T-helper 2 cell treated with Interferon-gamma antibody and Interleukin-4, amounts not matched to agents 100 ng/mL and 5 ng/mL, for 36 hours (primary cell): ENCODE results near the gene RBMX2. TPM values are rescaled to one million over a fixed set of nuclear protein-coding genes. Genes with fewer than 3 reads are reported as not detected.
"Not testable (repeated sequence)": the region's sequence is repeated elsewhere in the genome, so short reads cannot be mapped to it uniquely, and the experiment has no call there.

Experiments used
- intact Hi-C: fragments of 100-400 bp; cut with micrococcal nuclease; formaldehyde crosslinking; loops from one replicate; pipeline ENCODE4 v1.15.1; 2023
- total RNA-seq: library from RNA; stranded (reverse); gene quantifications from 2 replicates; pipeline ENCODE4 v1.2.3, GENCODE V29; 2022

The RBMX2 gene
- total RNA-seq: 22.6 and 23.5 TPM in 2 replicates

GRCh38 chrX:130401415-130402207, at the start of gene RBMX2:
Gene RBMX2 (plus strand): TSS chrX:130401987. CDS start chrX:130402033, 46 bp downstream.
- intact Hi-C loops: loop anchor here (1.0 to 5.0 kb wide), 4 partner anchors 62 to 1411 kb away; partner anchors contain the start of genes ENOX2, SLC25A14 and ZNF280C

- intact Hi-C loops: not testable (repeated sequence)
These were observed 49.7 kb upstream of the RBMX2 start for GRCh38 chrX:130352050-130352449.

- intact Hi-C loops: no loop called here
These were observed 25.7 kb upstream of the RBMX2 start for GRCh38 chrX:130376077-130376476.

GRCh38 chrX:130378024-130378669, 23.6 kb upstream of the RBMX2 start:
- intact Hi-C loops: no loop called here

GRCh38 chrX:130385520-130385919, 16.3 kb upstream of the RBMX2 start, which contains the start of gene GPR119:
Gene GPR119 (minus strand): TSS chrX:130385674. CDS start chrX:130385447, 227 bp downstream.
- intact Hi-C loops: no loop called here

GRCh38 chrX:130386408-130386808, 15.4 kb upstream of the RBMX2 start:
- intact Hi-C loops: no loop called here

- intact Hi-C loops: no loop called here
These were observed 8.2 kb upstream of the RBMX2 start for GRCh38 chrX:130393451-130394074.

GRCh38 chrX:130395341-130395740, 6.4 kb upstream of the RBMX2 start:
- intact Hi-C loops: no loop called here

- intact Hi-C loops: loop anchor here (5.0 kb wide), 1 partner anchor 1410 kb away; no protein-coding TSS in a partner anchor
These were observed 459 bp downstream of the RBMX2 start for GRCh38 chrX:130402208-130402684.

GRCh38 chrX:130413415-130413814, 11.6 kb downstream of the RBMX2 start:
- intact Hi-C loops: no loop called here

- intact Hi-C loops: no loop called here
These were observed 13.0 kb downstream of the RBMX2 start for GRCh38 chrX:130414800-130415199.

GRCh38 chrX:130415201-130415600, 13.4 kb downstream of the RBMX2 start:
- intact Hi-C loops: no loop called here

GRCh38 chrX:130416785-130417184, 15.0 kb downstream of the RBMX2 start:
- intact Hi-C loops: no loop called here

- intact Hi-C loops: no loop called here
These were observed 16.3 kb downstream of the RBMX2 start for GRCh38 chrX:130418066-130418465.

GRCh38 chrX:130418740-130419139, 17.0 kb downstream of the RBMX2 start:
- intact Hi-C loops: no loop called here

- intact Hi-C loops: no loop called here
These were observed 17.5 kb downstream of the RBMX2 start for GRCh38 chrX:130419263-130419662.

GRCh38 chrX:130426531-130426930, 24.7 kb downstream of the RBMX2 start:
- intact Hi-C loops: no loop called here

- intact Hi-C loops: not testable (repeated sequence)
These were observed 27.4 kb downstream of the RBMX2 start for GRCh38 chrX:130429236-130429635.

- intact Hi-C loops: no loop called here
These were observed 34.1 kb downstream of the RBMX2 start for GRCh38 chrX:130435937-130436336.

GRCh38 chrX:130437996-130438395, 36.2 kb downstream of the RBMX2 start:
- intact Hi-C loops: not testable (repeated sequence)

- intact Hi-C loops: no loop called here
These were observed 42.1 kb downstream of the RBMX2 start for GRCh38 chrX:130443875-130444274.
